AG10803 (cell line): ENCODE results near the gene MYL6.

Experiments used
- DNase-seq: peaks from one replicate; pipeline ENCODE4 v3.0.0; 2010; ENCODE audit warnings: low read depth
- H3K4me3 ChIP-seq: 2 replicates; pipeline ENCODE4 v1.5.1; 2011; ENCODE audit warnings: mild to moderate bottlenecking, low read length, control low read depth
- TF ChIP-seq, protein P1 (sequence below): conservative IDR thresholded peaks from 2 replicates; pipeline ENCODE4 v1.5.1; 2011; ENCODE audit warnings: mild to moderate bottlenecking, low read length, control low read depth, inconsistent platforms

Gene MYL6

DNA sequence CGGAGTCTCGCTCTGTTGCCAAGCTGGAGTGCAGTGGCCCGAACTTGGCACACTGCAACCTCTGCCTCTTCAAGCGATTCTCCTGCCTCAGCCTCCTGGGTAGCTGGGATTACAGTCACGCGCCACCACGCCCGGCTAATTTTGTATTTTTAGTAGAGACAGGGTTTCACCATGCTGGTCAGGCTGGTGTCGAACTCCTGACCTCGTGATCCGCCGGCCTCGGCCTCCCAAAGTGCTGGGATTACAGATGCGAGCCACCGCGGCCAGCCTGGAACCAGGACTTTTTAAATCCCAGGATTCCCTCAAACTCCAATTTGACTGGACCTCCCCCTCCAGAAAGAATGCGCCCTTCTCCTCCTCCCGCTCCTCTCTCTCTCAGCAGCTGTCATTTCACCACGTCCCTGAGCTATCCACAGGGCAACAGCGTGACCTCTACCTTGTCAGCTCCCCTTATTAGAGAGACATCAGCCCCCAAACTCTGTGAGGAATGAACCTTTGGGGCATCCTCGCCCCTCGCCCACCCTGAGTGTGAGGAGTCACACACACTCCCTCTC lies 28.1 kb upstream of the MYL6 start:
- H3K4me3 ChIP-seq: peak overlapping the region; percentile 92
- TF ChIP-seq, protein P1, sequence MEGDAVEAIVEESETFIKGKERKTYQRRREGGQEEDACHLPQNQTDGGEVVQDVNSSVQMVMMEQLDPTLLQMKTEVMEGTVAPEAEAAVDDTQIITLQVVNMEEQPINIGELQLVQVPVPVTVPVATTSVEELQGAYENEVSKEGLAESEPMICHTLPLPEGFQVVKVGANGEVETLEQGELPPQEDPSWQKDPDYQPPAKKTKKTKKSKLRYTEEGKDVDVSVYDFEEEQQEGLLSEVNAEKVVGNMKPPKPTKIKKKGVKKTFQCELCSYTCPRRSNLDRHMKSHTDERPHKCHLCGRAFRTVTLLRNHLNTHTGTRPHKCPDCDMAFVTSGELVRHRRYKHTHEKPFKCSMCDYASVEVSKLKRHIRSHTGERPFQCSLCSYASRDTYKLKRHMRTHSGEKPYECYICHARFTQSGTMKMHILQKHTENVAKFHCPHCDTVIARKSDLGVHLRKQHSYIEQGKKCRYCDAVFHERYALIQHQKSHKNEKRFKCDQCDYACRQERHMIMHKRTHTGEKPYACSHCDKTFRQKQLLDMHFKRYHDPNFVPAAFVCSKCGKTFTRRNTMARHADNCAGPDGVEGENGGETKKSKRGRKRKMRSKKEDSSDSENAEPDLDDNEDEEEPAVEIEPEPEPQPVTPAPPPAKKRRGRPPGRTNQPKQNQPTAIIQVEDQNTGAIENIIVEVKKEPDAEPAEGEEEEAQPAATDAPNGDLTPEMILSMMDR: no peak

DNA sequence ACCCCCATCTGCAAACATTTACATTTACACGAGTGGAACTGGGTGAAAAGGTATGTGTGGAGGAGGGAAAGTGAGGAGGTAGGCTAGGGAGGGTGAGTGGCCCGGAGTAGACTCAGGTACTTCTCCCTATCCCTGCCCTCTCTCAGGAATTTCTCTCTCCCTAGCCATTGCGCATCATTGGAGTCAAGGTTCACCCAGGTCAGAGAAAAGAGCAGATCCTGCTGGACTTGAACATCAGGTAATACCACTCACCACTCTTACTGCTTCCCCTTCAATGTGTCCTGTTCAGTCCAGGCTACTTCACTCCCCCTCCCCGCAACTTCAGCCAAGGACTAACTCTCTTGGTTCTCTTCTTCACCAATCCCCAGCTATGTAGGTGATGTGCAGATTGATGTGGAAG lies 27.3 kb upstream of the MYL6 start:
- H3K4me3 ChIP-seq: no peak overlapping the region
- no peak for DNase-seq
- TF ChIP-seq, protein P1: no peak

More for the DNA sequence above, 28.1 kb upstream of the MYL6 start:
- no peak for DNase-seq

DNA sequence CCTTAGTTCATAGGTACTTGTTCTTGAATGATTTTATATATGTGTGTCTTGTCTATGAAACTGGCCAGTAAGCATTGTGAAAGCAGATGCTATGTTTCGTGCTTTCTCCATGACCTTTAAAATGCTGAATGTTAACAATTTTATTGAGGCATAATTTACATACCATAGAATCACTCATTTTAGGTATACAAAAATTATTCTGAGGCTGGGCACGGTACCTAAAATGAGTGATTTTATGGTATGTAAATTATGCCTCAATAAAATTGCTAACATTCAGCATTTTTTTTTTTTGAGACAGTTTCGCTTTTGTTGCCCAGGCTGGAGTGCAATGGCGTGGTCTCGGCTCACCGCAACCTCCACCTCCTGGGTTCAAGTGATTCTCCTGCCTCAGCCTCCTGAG lies 23.3 kb upstream of the MYL6 start:
- TF ChIP-seq, protein P1: no peak
- DNase-seq: no peak
- no peak overlapping the region for H3K4me3 ChIP-seq

DNA sequence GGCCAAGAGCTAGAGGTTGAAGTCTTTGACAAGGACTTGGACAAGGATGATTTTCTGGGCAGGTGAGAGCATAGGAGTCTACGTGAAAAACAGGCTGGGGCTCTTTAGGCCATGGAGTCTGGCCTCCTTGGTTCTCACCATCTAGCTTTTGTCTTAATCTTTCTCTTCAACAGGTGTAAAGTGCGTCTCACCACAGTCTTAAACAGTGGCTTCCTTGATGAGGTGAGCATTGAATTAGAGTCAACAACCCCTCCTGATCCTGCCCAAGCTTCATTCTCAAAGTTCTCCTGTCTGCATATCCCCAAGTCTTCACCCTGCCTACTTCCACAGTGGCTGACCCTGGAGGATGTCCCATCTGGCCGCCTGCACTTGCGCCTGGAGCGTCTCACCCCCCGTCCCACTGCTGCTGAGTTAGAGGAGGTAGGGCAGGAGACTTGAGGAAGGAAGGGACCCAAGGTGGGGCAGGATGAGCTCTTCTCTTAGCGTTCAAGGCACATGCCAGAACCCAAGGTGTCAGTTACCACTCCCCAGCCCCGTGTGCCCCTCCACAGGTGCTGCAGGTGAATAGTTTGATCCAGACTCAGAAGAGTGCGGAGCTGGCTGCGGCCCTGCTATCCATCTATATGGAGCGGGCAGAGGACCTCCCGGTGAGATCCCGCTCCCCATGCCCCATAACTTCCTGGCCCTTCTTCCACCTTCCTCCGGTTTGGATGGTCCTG lies 20.1 kb upstream of the MYL6 start:
- DNase-seq: no peak
- TF ChIP-seq, protein P1: no peak
- H3K4me3 ChIP-seq: no peak overlapping the region

DNA sequence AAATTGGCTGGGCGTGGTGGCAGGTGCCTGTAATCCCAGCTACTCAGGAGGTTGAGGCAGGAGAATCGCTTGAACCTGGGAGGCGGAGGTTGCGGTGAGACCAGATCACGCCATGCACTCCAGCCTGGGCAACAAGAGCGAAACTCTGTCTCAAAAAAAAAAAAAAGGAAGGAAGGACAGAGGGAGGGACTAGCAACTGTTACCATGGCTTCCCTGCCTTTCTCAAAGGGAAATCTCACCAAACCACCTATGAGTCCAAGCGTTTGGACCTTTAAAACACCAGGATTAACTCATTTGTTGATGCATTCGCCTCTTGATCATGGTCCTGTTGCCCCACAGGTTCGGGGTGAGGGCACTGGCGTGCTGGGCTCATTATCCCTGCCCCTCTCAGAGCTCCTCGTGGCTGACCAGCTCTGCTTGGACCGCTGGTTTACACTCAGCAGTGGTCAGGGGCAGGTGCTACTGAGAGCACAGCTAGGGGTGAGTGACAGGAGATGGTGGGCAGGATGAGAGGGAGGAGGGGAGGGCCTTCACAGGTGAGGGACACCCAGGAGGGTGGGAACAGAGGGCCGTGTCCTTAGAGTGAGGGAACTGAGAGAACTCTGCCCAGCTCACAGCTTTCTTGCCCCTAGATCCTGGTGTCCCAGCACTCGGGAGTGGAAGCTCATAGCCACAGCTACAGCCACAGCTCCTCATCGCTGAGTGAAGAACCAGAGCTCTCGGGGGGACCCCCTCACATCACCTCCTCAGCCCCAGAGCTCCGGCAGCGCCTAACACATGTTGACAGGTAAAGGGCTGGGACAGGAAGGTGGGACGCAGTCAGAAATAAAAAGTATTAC lies 16.0 kb upstream of the MYL6 start:
- H3K4me3 ChIP-seq: no peak overlapping the region
- TF ChIP-seq, protein P1: no peak
- DNase-seq: no peak

DNA sequence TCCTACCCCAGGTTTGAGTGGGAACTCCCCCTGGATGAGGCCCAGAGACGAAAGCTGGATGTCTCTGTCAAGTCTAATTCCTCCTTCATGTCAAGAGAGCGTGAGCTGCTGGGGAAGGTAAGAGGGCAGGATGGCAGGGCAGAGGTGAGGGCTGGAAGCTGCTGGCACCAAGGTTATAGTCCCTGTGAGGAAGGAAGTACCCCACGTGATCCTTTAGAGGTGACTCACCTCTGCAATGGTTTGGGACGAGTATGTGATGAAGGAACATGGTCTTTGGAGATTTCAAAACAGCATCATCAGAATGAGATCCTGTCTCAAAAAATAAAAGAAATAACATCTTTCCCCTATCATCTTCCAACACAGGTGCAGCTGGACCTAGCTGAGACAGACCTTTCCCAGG lies 14.9 kb upstream of the MYL6 start:
- TF ChIP-seq, protein P1: no peak
- DNase-seq: no peak

More for the DNA sequence above, 14.9 kb upstream of the MYL6 start:
- H3K4me3 ChIP-seq: no peak overlapping the region
